ENCODE measurements around the gene KDSR.
A peak's percentile ranks its signal among the peaks of the same experiment; 100 is the strongest.
"Not testable (repeated sequence)": the region's sequence is repeated elsewhere in the genome, so short reads cannot be mapped to it uniquely, and the experiment has no call there.

Gene KDSR

GRCh38 chr18:63366213-63367052 lies 573 bp downstream of the KDSR start:
- peak; percentile 48 for DNase-seq (ENCODE audit: low read depth)

DNA sequence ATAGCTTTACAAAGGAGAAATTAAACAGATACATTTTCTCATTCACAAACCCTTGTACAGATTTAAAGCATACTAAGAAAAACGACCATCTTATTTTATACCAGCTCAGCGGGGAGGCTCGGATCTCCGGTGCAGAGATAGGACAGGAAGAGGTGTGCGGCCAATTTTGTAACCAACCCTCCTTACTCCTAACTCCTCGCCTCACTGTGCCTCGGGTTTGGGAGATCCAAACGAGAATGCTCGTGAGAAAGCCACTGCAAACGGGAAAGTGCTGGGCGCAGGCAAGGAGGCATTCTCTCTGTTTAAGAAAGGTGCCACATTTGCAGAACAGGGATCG lies 1.2 kb downstream of the KDSR start:
- DNase-seq (ENCODE audit: low read depth): no peak

- no peak for DNase-seq (ENCODE audit: low read depth)
Observed at GRCh38 chr18:63363951-63364350, 3.1 kb downstream of the KDSR start.

DNA sequence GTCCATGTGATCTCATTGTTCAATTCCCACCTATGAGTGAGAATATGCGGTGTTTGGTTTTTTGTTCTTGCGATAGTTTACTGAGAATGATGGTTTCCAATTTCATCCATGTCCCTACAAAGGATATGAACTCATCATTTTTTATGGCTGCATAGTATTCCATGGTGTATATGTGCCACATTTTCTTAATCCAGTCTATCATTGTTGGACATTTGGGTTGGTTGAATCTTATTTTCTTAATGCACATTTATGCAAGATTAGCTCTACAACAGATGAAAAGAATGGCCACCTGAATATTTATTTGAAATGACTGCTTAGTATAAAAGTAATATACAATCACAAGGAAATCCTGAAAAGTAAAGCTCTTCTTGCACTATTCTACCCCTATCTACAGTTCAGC lies 3.6 kb downstream of the KDSR start:
- DNase-seq (ENCODE audit: low read depth): not testable (repeated sequence)

DNA sequence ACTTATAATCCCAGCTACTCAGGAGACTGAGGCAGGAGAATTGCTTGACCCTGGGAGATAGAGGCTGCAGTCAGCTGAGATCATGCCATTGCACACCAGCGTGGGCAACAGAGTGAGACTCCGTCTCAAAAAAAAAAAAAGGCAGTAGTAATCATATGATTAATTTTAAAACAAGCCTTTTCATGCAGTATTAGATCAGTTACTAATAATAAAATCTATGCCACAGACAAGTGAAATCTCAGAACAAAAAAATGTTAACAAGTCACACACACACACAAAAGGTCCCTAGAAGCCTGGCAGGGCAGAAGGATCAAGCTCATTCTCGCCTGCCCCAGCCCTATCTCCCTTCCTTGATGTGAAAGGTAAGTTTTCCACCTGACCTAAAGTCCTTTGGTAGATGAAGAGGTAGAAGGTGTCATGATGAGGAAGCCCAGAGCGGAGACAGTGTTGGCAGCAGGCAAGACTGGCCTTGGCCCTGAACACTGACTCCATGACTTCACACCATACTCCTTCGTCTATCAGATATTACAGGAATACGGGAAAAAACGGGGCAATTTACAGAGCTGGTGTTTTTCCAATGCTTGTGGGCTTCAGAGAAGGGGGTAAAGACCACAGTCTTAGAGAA lies 10.6 kb downstream of the KDSR start:
- no peak for DNase-seq (ENCODE audit: low read depth)

DNA sequence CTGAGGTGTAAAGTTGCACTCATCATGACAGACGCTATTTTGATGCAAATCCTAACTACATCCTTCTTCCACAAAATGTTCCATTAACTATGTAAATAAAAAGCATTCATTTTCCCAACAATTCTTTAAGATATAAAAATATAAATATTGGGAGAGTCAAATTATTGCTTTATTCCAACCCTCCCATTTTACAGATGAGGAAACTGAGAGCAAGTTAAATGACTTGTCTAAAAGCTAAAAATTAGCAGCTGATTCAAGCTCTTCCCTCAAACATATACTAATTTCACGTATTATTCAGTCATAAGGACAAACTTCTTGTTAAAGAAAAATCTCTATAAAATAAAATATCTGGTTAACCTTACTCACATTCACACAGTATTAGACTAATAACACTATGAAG lies 16.8 kb downstream of the KDSR start:
- no peak for DNase-seq (ENCODE audit: low read depth)

GRCh38 chr18:63348508-63349136 lies 18.4 kb downstream of the KDSR start:
- DNase-seq (ENCODE audit: low read depth): no peak

DNA sequence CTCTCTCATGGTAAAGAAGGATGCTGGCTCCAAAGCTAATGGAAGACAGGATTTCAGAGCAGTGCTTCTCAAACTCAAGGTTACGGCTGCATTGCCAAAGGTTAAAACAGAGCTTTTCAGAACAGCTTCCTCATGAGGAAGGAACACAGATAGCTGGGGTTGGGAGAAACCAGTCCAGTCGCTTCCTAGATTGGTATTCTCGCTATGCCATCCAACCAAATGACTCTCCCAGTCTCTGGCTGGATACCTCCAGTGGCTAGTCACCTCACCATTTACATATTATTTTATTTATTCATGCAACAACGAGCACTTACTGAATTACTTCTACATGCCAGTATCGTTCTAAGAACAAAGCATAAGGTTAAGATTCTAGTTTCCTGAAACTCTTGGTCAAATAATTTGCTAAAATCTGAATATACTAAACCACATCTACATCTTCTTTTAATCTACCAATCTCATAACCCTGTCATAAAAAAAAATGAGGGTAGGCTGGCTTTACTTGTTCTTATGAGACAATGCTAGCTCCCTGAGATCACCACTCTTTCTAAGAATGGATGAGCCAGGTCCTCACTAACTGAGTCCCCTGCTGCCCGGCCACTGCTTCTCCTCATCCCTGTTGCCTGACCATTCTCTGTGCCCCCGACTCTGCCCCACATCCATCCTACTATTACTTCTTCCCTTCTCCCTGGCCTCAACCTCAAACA lies 20.4 kb downstream of the KDSR start:
- no peak for DNase-seq (ENCODE audit: low read depth)

- no peak for DNase-seq (ENCODE audit: low read depth)
Observed at GRCh38 chr18:63346031-63346430, 21.0 kb downstream of the KDSR start.

DNA sequence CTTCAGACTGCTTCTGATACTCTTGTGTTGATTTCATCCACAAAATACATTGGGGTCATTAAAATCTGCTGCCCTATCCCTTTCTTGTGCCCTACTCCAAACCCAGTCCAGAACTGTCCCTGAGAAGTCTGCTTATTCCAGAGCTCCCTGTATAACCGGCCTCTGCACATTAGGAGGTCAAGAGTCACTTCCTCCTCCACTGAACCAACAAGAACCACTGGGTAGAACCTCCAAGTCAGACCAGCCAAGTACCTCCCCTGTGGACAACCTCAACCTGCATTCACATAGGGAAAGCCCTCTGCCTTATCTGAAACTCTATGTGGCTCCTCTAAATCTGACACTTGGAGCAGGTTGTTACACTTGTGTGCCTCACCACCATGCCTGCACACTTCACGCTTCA lies 22.1 kb downstream of the KDSR start:
- DNase-seq (ENCODE audit: low read depth): no peak

- DNase-seq (ENCODE audit: low read depth): no peak
Observed at GRCh38 chr18:63344263-63344662, 22.7 kb downstream of the KDSR start.

GRCh38 chr18:63342206-63342605 lies 24.8 kb downstream of the KDSR start:
- DNase-seq (ENCODE audit: low read depth): no peak

- peak; percentile 10 for DNase-seq (ENCODE audit: low read depth)
Observed at GRCh38 chr18:63339920-63340484, 27.0 kb downstream of the KDSR start.

- no peak for DNase-seq (ENCODE audit: low read depth)
Observed at GRCh38 chr18:63336366-63337099, 30.5 kb downstream of the KDSR start.

DNA sequence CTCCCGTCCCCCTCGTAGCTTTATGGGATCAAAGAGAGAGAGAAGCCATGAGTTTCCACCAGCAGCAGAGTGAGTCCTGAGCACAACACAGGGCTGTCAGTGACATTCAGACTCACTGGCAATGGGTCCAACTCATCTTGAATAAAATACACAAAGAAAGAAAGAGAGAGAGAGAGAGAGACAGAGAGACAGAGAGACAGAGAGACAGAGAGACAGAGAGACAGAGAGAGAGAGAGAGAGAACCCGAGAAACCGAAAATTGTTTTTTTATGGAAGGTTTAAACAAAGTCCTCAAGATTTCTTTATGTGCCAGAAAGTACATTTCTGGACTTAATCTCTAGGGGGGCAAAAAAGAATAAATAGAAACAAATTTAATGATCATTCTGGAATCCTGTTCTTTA lies 35.9 kb downstream of the KDSR start:
- DNase-seq (ENCODE audit: low read depth): no peak

GRCh38 chr18:63329431-63330145 lies 37.4 kb downstream of the KDSR start:
- no peak for DNase-seq (ENCODE audit: low read depth)

- no peak for DNase-seq (ENCODE audit: low read depth)
Observed at GRCh38 chr18:63326011-63326410, 41.0 kb downstream of the KDSR start.

- DNase-seq (ENCODE audit: low read depth): no peak
Observed at GRCh38 chr18:63325086-63325686, 41.8 kb downstream of the KDSR start.

- DNase-seq (ENCODE audit: low read depth): peak; percentile 53
Observed at GRCh38 chr18:63322908-63323634, 43.9 kb downstream of the KDSR start.

GRCh38 chr18:63322206-63322605 lies 44.8 kb downstream of the KDSR start:
- DNase-seq (ENCODE audit: low read depth): no peak

Data from stimulated activated CD8-positive, alpha-beta memory T cell treated with anti-CD3 and anti-CD28 coated beads, Interleukin-12 subunit alpha, Interleukin-12 subunit beta, amount 100 ng/mL, for 1 hour (primary cell).